Effector memory CD4-positive, alpha-beta T cell (primary cell): ENCODE data around the gene LEAP2.

Source experiments
- DNase-seq, 3 donors: peaks; one replicate each; pipeline ENCODE4 v3.0.0-alpha.2; 2020
- H3K27ac ChIP-seq: 2 replicates; pipeline ENCODE4 v1.7.0; 2013; ENCODE audit warnings: mild to moderate bottlenecking, low read length, moderate library complexity; ENCODE audit not compliant: insufficient read depth, poor library complexity, severe bottlenecking
- H3K27me3 ChIP-seq: replicated peaks from 2 replicates; pipeline ENCODE4 v1.7.0; 2013; ENCODE audit warnings: mild to moderate bottlenecking, low read length; ENCODE audit not compliant: insufficient read depth, control insufficient read depth, poor library complexity, severe bottlenecking
- H3K36me3 ChIP-seq: 2 replicates; pipeline ENCODE4 v1.7.0; 2013; ENCODE audit warnings: mild to moderate bottlenecking, low read length, moderate library complexity; ENCODE audit not compliant: control insufficient read depth, insufficient read depth
- H3K4me1 ChIP-seq: 2 replicates; pipeline ENCODE4 v1.7.0; 2013; ENCODE audit warnings: low read length, mild to moderate bottlenecking; ENCODE audit not compliant: control insufficient read depth, insufficient read depth, poor library complexity, severe bottlenecking
- H3K4me3 ChIP-seq: 2 replicates; pipeline ENCODE4 v1.7.0; 2013; ENCODE audit warnings: low read length, low read depth, mild to moderate bottlenecking; ENCODE audit not compliant: insufficient read depth, poor library complexity, severe bottlenecking
- H3K9me3 ChIP-seq: 2 replicates; pipeline ENCODE4 v1.7.0; 2013; ENCODE audit warnings: mild to moderate bottlenecking, low read length, moderate library complexity; ENCODE audit not compliant: control insufficient read depth

LEAP2 gene

GRCh38 chr5:132830436-132831094 lies 42.9 kb upstream of the LEAP2 start, which contains the start of gene SHROOM1:
Gene SHROOM1, minus strand, starts transcription at chr5:132830647. Its CDS starts 4,507 bp downstream, at chr5:132826140.
- no peak within 1 kb of the TSS for H3K27ac ChIP-seq
- H3K4me1 ChIP-seq = peaks cover 8% of the 10 kb centered on the region
- H3K36me3 ChIP-seq = no peaks in the 10 kb centered on the region
- no peak for DNase-seq
- H3K9me3 ChIP-seq = no peaks in the 10 kb centered on the region
- H3K4me3 ChIP-seq = peak within 1 kb of the TSS; percentile 53
- peaks cover 29% of the 10 kb centered on the region for H3K27me3 ChIP-seq

GRCh38 chr5:132831095-132831860 lies 42.2 kb upstream of the LEAP2 start:
- Histone ChIP-seq H3K4me1 (peaks cover 8% of the 10 kb centered on the region), H3K36me3 (no peaks in the 10 kb centered on the region), H3K27me3 (peaks cover 23% of the 10 kb centered on the region), H3K4me3 (no peak overlapping the region), H3K9me3 (no peaks in the 10 kb centered on the region), H3K27ac (no peak overlapping the region)
- DNase-seq = no peak

DNA sequence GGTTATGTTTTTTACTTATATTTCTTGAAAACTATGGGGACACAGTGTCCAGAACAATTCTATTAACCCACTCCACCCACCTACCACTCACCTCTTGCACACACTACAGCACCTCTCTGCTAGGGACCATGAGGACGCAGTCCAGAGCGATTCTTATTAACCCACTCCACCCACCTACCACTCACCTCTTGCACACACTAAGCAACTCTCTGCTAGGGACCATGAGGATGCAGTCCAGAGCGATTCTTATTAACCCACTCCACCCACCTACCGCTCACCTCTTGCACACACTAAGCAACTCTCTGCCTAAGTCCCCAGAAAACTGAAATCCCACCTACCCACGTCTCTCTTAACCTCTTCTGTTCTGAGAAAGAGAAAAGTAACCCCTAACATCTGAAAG lies 40.9 kb upstream of the LEAP2 start:
- Histone ChIP-seq H3K27ac (no peak overlapping the region), H3K27me3 (peaks cover 14% of the 10 kb centered on the region), H3K4me3 (no peak overlapping the region), H3K9me3 (no peaks in the 10 kb centered on the region), H3K4me1 (peaks cover 8% of the 10 kb centered on the region), H3K36me3 (no peaks in the 10 kb centered on the region)
- DNase-seq = no peak

DNA sequence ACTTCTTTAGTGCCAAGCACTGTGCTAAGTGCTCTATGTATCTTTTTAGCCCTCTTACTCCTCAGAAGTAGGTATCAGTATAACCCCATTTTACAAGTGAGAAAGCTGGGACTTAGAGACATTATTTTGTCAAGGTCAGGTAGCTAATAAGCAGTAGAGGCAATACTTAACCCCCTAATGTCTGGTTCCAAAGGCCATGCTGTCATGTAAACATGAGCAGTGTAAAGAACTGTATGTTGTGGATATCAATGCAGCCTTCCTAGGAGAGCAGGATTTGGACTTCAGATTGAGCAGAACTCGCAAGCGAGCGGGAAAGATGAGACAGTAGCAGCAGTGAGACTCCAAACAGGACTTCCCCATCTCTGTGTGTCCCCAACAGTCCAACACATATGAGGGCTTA lies 39.4 kb upstream of the LEAP2 start:
- Histone ChIP-seq H3K9me3 (no peaks in the 10 kb centered on the region), H3K4me1 (peaks cover 8% of the 10 kb centered on the region), H3K4me3 (no peak overlapping the region), H3K27me3 (peaks cover 14% of the 10 kb centered on the region), H3K36me3 (no peaks in the 10 kb centered on the region), H3K27ac (no peak overlapping the region)
- no peak for DNase-seq

- Histone ChIP-seq H3K36me3 (no peaks in the 10 kb centered on the region), H3K27me3 (no peaks in the 10 kb centered on the region), H3K4me1 (no peaks in the 10 kb centered on the region), H3K9me3 (no peaks in the 10 kb centered on the region), H3K27ac (no peak overlapping the region), H3K4me3 (no peak overlapping the region)
- DNase-seq = no peak
Observed at GRCh38 chr5:132836852-132837251, 36.6 kb upstream of the LEAP2 start.

DNA sequence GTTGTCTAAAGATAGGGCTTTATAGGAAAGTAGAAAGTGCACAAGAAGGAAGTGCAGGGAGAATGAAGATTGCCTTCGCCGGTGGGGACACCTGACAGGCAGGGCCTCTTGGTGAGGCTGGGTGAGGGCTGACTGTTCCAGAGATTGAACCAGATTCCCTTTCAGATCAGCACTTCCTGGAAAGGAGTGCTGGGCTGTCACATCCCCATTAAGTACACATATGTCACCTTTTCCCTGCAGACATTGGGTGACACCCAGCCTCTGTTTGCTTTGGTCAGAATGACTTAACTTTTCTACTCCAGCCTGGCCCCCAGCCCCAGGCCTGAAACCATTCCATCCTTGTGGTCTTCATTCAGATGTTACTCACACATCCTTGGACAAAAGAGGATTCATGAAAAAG lies 35.6 kb upstream of the LEAP2 start:
- DNase-seq = no peak
- Histone ChIP-seq H3K27ac (no peak overlapping the region), H3K36me3 (no peaks in the 10 kb centered on the region), H3K4me3 (no peak overlapping the region), H3K4me1 (no peaks in the 10 kb centered on the region), H3K9me3 (no peaks in the 10 kb centered on the region), H3K27me3 (no peaks in the 10 kb centered on the region)

GRCh38 chr5:132838516-132839282 lies 34.8 kb upstream of the LEAP2 start:
- Histone ChIP-seq H3K27me3 (no peaks in the 10 kb centered on the region), H3K27ac (no peak overlapping the region), H3K4me1 (no peaks in the 10 kb centered on the region), H3K4me3 (no peak overlapping the region), H3K36me3 (no peaks in the 10 kb centered on the region), H3K9me3 (no peaks in the 10 kb centered on the region)
- no peak for DNase-seq

DNA sequence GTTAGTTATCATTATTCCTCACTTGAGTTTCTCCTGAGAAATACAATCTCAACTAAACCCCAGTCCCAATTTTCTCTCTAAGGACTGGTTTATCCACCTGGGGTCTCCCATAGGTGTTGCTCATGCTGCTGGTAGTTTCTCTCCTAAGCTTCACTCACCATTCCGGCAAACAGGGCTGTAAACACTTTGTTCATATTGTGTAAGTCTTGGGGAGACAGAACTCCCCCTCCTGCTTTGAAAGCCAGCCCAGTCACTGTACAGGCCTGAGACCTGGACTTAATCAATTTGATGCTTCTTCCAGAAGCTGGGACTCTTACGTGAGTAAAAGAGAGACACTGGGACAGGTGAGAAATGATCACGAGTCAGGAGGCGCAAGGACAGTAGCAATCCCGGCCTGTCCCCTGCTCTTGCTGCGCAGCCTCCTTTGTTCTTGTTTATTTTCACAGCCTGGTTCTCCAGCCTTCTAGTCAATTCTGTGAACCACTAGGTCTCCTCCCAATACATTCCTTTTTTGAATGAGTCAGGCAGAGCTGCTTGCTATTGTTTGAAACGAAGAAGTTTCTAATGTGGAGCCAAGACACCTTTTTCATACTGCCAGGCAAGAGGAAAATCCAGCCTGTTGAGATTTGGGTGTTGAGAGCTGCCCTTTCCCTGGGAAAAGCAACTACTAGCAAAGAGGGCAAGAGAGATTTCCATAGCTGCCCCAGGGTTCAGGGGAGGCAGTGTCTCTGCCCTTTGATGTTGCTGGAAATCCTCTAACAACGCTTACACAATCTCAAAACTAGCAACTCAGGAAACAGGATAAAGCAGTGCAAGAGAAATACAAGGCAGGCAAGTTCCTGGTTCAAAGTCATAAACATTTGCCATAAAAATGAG lies 33.8 kb upstream of the LEAP2 start:
- no peak overlapping the region for H3K4me3 ChIP-seq
- H3K36me3 ChIP-seq = no peaks in the 10 kb centered on the region
- H3K4me1 ChIP-seq = no peaks in the 10 kb centered on the region
- no peak overlapping the region for H3K27ac ChIP-seq
- no peaks in the 10 kb centered on the region for H3K9me3 ChIP-seq
- no peaks in the 10 kb centered on the region for H3K27me3 ChIP-seq
- DNase-seq = no peak

GRCh38 chr5:132840313-132840712 lies 33.2 kb upstream of the LEAP2 start:
- H3K36me3 ChIP-seq = no peaks in the 10 kb centered on the region
- H3K27me3 ChIP-seq = no peaks in the 10 kb centered on the region
- H3K9me3 ChIP-seq = no peaks in the 10 kb centered on the region
- no peaks in the 10 kb centered on the region for H3K4me1 ChIP-seq
- no peak for DNase-seq
- H3K27ac ChIP-seq = no peak overlapping the region
- no peak overlapping the region for H3K4me3 ChIP-seq
